ENCODE data around the gene AHCYL1.

Gene AHCYL1

GRCh38 chr1:110039641-110040040 lies 55.1 kb downstream of the AHCYL1 start:
- DNase-seq (ENCODE audit: low read depth): no peak

- peak; percentile 26 for DNase-seq (ENCODE audit: low read depth)
Observed at GRCh38 chr1:110040548-110040947, 56.0 kb downstream of the AHCYL1 start.

GRCh38 chr1:110043016-110043415 lies 58.5 kb downstream of the AHCYL1 start:
- DNase-seq (ENCODE audit: low read depth): no peak

GRCh38 chr1:110047463-110047862 lies 62.9 kb downstream of the AHCYL1 start:
- no peak for DNase-seq (ENCODE audit: low read depth)

- DNase-seq (ENCODE audit: low read depth): no peak
Observed at GRCh38 chr1:110048240-110048639, 63.7 kb downstream of the AHCYL1 start.

- DNase-seq (ENCODE audit: low read depth): no peak
Observed at GRCh38 chr1:110048923-110049601, 64.5 kb downstream of the AHCYL1 start.

GRCh38 chr1:110049801-110050601 lies 65.4 kb downstream of the AHCYL1 start:
- no peak for DNase-seq (ENCODE audit: low read depth)

GRCh38 chr1:110050602-110051261 lies 66.2 kb downstream of the AHCYL1 start:
- no peak for DNase-seq (ENCODE audit: low read depth)

- DNase-seq (ENCODE audit: low read depth): no peak
Observed at GRCh38 chr1:110051262-110051648, 66.7 kb downstream of the AHCYL1 start.

- DNase-seq (ENCODE audit: low read depth): peak; percentile 65
Observed at GRCh38 chr1:110053552-110054428, 69.2 kb downstream of the AHCYL1 start.

- DNase-seq (ENCODE audit: low read depth): no peak
Observed at GRCh38 chr1:110055493-110056284, 71.1 kb downstream of the AHCYL1 start.

- DNase-seq (ENCODE audit: low read depth): no peak
Observed at GRCh38 chr1:110056285-110056683, 71.7 kb downstream of the AHCYL1 start.

GRCh38 chr1:110056776-110057175 lies 72.2 kb downstream of the AHCYL1 start:
- DNase-seq (ENCODE audit: low read depth): no peak

- DNase-seq (ENCODE audit: low read depth): no peak
Observed at GRCh38 chr1:110057963-110058518, 73.5 kb downstream of the AHCYL1 start.

GRCh38 chr1:110058591-110058990 lies 74.0 kb downstream of the AHCYL1 start:
- DNase-seq (ENCODE audit: low read depth): no peak

- DNase-seq (ENCODE audit: low read depth): no peak
Observed at GRCh38 chr1:110059133-110059863, 74.7 kb downstream of the AHCYL1 start.

GRCh38 chr1:110060034-110060661 lies 75.6 kb downstream of the AHCYL1 start:
- peak; percentile 72 for DNase-seq (ENCODE audit: low read depth)

GRCh38 chr1:110060662-110061060 lies 76.1 kb downstream of the AHCYL1 start:
- no peak for DNase-seq (ENCODE audit: low read depth)

- no peak for DNase-seq (ENCODE audit: low read depth)
Observed at GRCh38 chr1:110061341-110061740, 76.8 kb downstream of the AHCYL1 start.

- no peak for DNase-seq (ENCODE audit: low read depth)
Observed at GRCh38 chr1:110062612-110063011, 78.0 kb downstream of the AHCYL1 start.

All from activated T-cell treated with anti-CD3 and anti-CD28 coated beads for 48 hours (primary cell).